IMR-90 (cell line): Measurements from ENCODE around the gene ZNF746. TPM values are rescaled to one million over a fixed set of nuclear protein-coding genes. Genes with fewer than 3 reads are reported as not detected.

Experiments
- ATAC-seq: fragments of 200-7000 bp; cut with Tn5 transposase; 2 replicates; pipeline ENCODE4 v1.9.1; 2020; ENCODE audit warnings: low read depth, mild to moderate bottlenecking, moderate library complexity
- BruUV-seq: library from RNA; stranded (reverse); fragments of 400-500 nt; replicated peaks from 2 replicates; lab custom pipeline; 2021; lab: Mats Ljungman, UMichigan
- CTCF ChIA-PET: fragments of 300-600 bp; formaldehyde crosslinking; extraction: SDS; loops from one replicate; lab custom pipeline; 2021; ENCODE audit warnings: antibody characterized with exemption; lab: Yijun Ruan, JAX
- POLR2A ChIA-PET: fragments of 300-600 bp; sonication (Branson Sonifier 250); formaldehyde crosslinking; loops from one replicate; lab custom pipeline; 2022; ENCODE audit warnings: antibody characterized with exemption; ENCODE audit not compliant: unreplicated experiment; lab: Charles Lee
- DNase-seq: peaks from one replicate; pipeline ENCODE4 v3.0.0; 2013
- H2AFZ ChIP-seq: replicated peaks from 2 replicates; pipeline ENCODE3; 2013; ENCODE audit warnings: low read length, mild to moderate bottlenecking; ENCODE audit not compliant: poor library complexity
- H2AK5ac ChIP-seq: 2 replicates; pipeline ENCODE4 v1.6.1; 2013; ENCODE audit warnings: low read depth, low read length, inconsistent platforms
- H2AK9ac ChIP-seq: replicated peaks from 2 replicates; pipeline ENCODE3; 2013; ENCODE audit warnings: mild to moderate bottlenecking, low read depth, low read length, moderate library complexity; ENCODE audit not compliant: poor library complexity
- H2BK120ac ChIP-seq: 2 replicates; pipeline ENCODE4 v1.6.1; 2013; ENCODE audit warnings: low read depth, low read length, inconsistent platforms
- H2BK15ac ChIP-seq: 3 replicates; pipeline ENCODE4 v1.6.1; 2013; ENCODE audit warnings: low read depth, low read length, inconsistent platforms
- H2BK20ac ChIP-seq: 2 replicates; pipeline ENCODE4 v1.6.1; 2013; ENCODE audit warnings: low read depth, mild to moderate bottlenecking, inconsistent platforms, low read length, moderate library complexity
- H2BK5ac ChIP-seq: 2 replicates; pipeline ENCODE4 v1.6.1; 2013; ENCODE audit warnings: mild to moderate bottlenecking, low read depth, low read length, inconsistent platforms; ENCODE audit not compliant: poor library complexity, severe bottlenecking
- H3K14ac ChIP-seq: replicated peaks from 2 replicates; pipeline ENCODE4 v1.6.1; 2013; ENCODE audit warnings: low read depth, low read length, inconsistent platforms
- H3K18ac ChIP-seq: 2 replicates; pipeline ENCODE4 v1.6.1; 2013; ENCODE audit warnings: low read depth, low read length, control low read depth
- H3K23ac ChIP-seq: 2 replicates; pipeline ENCODE4 v1.6.1; 2013; ENCODE audit warnings: low read depth, low read length, inconsistent platforms
- H3K27ac ChIP-seq: 2 replicates; pipeline ENCODE4 v1.5.1; 2013; ENCODE audit warnings: mild to moderate bottlenecking, control low read depth, low read length; ENCODE audit not compliant: insufficient read depth
- H3K27me3 ChIP-seq: 2 replicates; pipeline ENCODE4 v1.6.1; 2013; ENCODE audit warnings: low read length; ENCODE audit not compliant: control insufficient read depth, insufficient read depth
- H3K36me3 ChIP-seq: 2 replicates; pipeline ENCODE4 v1.6.1; 2013; ENCODE audit warnings: low read length, mixed read lengths; ENCODE audit not compliant: control insufficient read depth, insufficient read depth
- H3K4ac ChIP-seq: 2 replicates; pipeline ENCODE4 v1.6.1; 2013; ENCODE audit warnings: low read depth, low read length, inconsistent platforms
- H3K4me1 ChIP-seq: 2 replicates; pipeline ENCODE4 v1.6.1; 2013; ENCODE audit warnings: low read length, mixed read lengths; ENCODE audit not compliant: control insufficient read depth, insufficient read depth
- H3K4me2 ChIP-seq: 2 replicates; pipeline ENCODE4 v1.6.1; 2013; ENCODE audit warnings: low read depth, mild to moderate bottlenecking, control low read depth, low read length, moderate library complexity
- H3K4me3 ChIP-seq: 2 replicates; pipeline ENCODE4 v1.5.1; 2013; ENCODE audit warnings: low read depth, mild to moderate bottlenecking, control low read depth, low read length, moderate library complexity; ENCODE audit not compliant: insufficient read depth
- H3K56ac ChIP-seq: 2 replicates; pipeline ENCODE4 v1.6.1; 2013; ENCODE audit warnings: low read length, inconsistent platforms; ENCODE audit not compliant: insufficient read depth; ENCODE audit errors: extremely low read depth
- H3K79me1 ChIP-seq, 2 experiments: 2 replicates each; pipeline ENCODE4 v1.6.1; 2013; ENCODE audit warnings: low read length in 2 of 2, inconsistent platforms in 1 of 2, low read depth in 1 of 2
- H3K9ac ChIP-seq: 2 replicates; pipeline ENCODE4 v1.6.1; 2013; ENCODE audit warnings: low read depth, low read length, control low read depth
- H3K9me1 ChIP-seq: 2 replicates; pipeline ENCODE4 v1.6.1; 2013; ENCODE audit warnings: low read length, inconsistent platforms; ENCODE audit not compliant: insufficient read depth
- H3K9me3 ChIP-seq: 2 replicates; pipeline ENCODE4 v1.6.1; 2013; ENCODE audit warnings: low read length; ENCODE audit not compliant: control insufficient read depth, insufficient read depth
- H4K20me1 ChIP-seq: 2 replicates; pipeline ENCODE4 v1.6.1; 2013; ENCODE audit warnings: low read length, inconsistent platforms; ENCODE audit not compliant: insufficient read depth
- H4K5ac ChIP-seq: 2 replicates; pipeline ENCODE4 v1.6.1; 2013; ENCODE audit warnings: mild to moderate bottlenecking, low read depth, low read length, control low read depth
- H4K8ac ChIP-seq, 2 experiments: 2 replicates each; pipeline ENCODE4 v1.6.1; 2013; ENCODE audit warnings: low read depth in 2 of 2, low read length in 2 of 2, control low read depth in 1 of 2, inconsistent platforms in 1 of 2
- H4K91ac ChIP-seq: 2 replicates; pipeline ENCODE4 v1.6.1; 2013; ENCODE audit warnings: low read depth, low read length, inconsistent platforms; ENCODE audit not compliant: insufficient read depth
- BHLHE40 ChIP-seq: fragments of 150-350 bp; IDR thresholded peaks from 2 replicates; pipeline ENCODE4 v1.6.1; 2016; ENCODE audit warnings: mild to moderate bottlenecking, low read depth, low read length
- CEBPB ChIP-seq: IDR thresholded peaks from 2 replicates; pipeline ENCODE4 v1.6.1; 2012; ENCODE audit warnings: low read depth, low read length, improper control_type of control experiment
- CHD1 ChIP-seq: IDR thresholded peaks from 2 replicates; pipeline ENCODE4 v1.6.1; 2012; ENCODE audit warnings: low read depth, low read length, improper control_type of control experiment
- FOS ChIP-seq: fragments of 150-350 bp; IDR thresholded peaks from 2 replicates; pipeline ENCODE4 v1.6.1; 2016; ENCODE audit warnings: low read depth, low read length
- MAFK ChIP-seq: IDR thresholded peaks from 2 replicates; pipeline ENCODE4 v1.6.1; 2012; ENCODE audit warnings: low read depth, low read length, improper control_type of control experiment
- MAZ ChIP-seq: IDR thresholded peaks from 2 replicates; pipeline ENCODE4 v1.6.1; 2012; ENCODE audit warnings: low read depth, mild to moderate bottlenecking, low read length, improper control_type of control experiment, moderate library complexity, borderline replicate concordance
- MXI1 ChIP-seq: IDR thresholded peaks from 2 replicates; pipeline ENCODE4 v1.6.1; 2012; ENCODE audit warnings: low read depth, mild to moderate bottlenecking, low read length, moderate library complexity, borderline replicate concordance
- NFE2L2 ChIP-seq: fragments of 150-350 bp; IDR thresholded peaks from 2 replicates; pipeline ENCODE4 v1.6.1; 2016; ENCODE audit warnings: low read depth, mild to moderate bottlenecking, low read length
- RAD21 ChIP-seq: IDR thresholded peaks from 2 replicates; pipeline ENCODE4 v1.6.1; 2012; ENCODE audit warnings: low read length, improper control_type of control experiment
- RFX5 ChIP-seq: IDR thresholded peaks from 2 replicates; pipeline ENCODE4 v1.8.0; 2012; ENCODE audit warnings: low read depth, mild to moderate bottlenecking, low read length, moderate library complexity
- SMC3 ChIP-seq: fragments of 150-350 bp; IDR thresholded peaks from 2 replicates; pipeline ENCODE4 v1.6.1; 2016; ENCODE audit warnings: low read depth, mild to moderate bottlenecking, antibody characterized with exemption, low read length, moderate library complexity
- WGBS, 2 experiments: methylation state at CpG; one replicate each; pipeline versions ENCODE4 v1.1.5 to v1.1.7; 2013; ENCODE audit warnings: missing lambda C conversion rate in 2 of 2; ENCODE audit not compliant: insufficient read length in 1 of 2; ENCODE audit errors: extremely low coverage in 2 of 2; 5-methylcytosine and 5-hydroxymethylcytosine counted together
- dilution Hi-C: fragments of 300-500 bp; cut with HindIII; formaldehyde crosslinking; loops from one replicate; pipeline ENCODE4 v1.14.3; 2018; ENCODE audit warnings: low sequenced_read_pairs; ENCODE audit not compliant: unreplicated experiment
- in situ Hi-C: fragments of 300-500 bp; cut with MboI; formaldehyde crosslinking; loops from 3 replicates; pipeline ENCODE4 v1.14.3; 2019; ENCODE audit warnings: low sequenced_read_pairs, inconsistent platforms, mixed read lengths
- intact Hi-C: fragments of 100-400 bp; cut with micrococcal nuclease; formaldehyde crosslinking; loops from 2 replicates; pipeline ENCODE4 v1.10.0; 2022
- polyA plus RNA-seq, 3 experiments: library from polyadenylated mRNA; depleted of rRNA; stranded (reverse); fragments of >200 nt; gene quantifications; 2 replicates each; pipeline ENCODE4 v1.2.3, GENCODE V29; 2012; ENCODE audit warnings: low replicate concordance in 1 of 3
- total RNA-seq: library from RNA; depleted of rRNA; stranded (reverse); fragments of >200 nt; gene quantifications from 2 replicates; pipeline ENCODE4 v1.2.3, GENCODE V29; 2012
- TF ChIP-seq, protein P1 (sequence below): fragments of 150-350 bp; IDR thresholded peaks from 2 replicates; pipeline ENCODE4 v1.6.1; 2017; ENCODE audit warnings: mild to moderate bottlenecking, antibody characterized with exemption, low read length, low read depth
- TF ChIP-seq, protein P2 (sequence below): conservative IDR thresholded peaks from 2 replicates; pipeline ENCODE4 v1.5.1; 2012; ENCODE audit warnings: mild to moderate bottlenecking, low read depth, low read length, improper control_type of control experiment
- TF ChIP-seq, protein P3 (sequence below): fragments of 150-350 bp; IDR thresholded peaks from 2 replicates; pipeline ENCODE4 v1.6.1; 2016; ENCODE audit warnings: low read depth, mild to moderate bottlenecking, low read length, moderate library complexity, borderline replicate concordance

The ZNF746 gene
- total and polyA plus RNA-seq, 2 of the 4 experiments (the other 2 are of a cell fraction) = 6.6 to 8.4 TPM

DNA sequence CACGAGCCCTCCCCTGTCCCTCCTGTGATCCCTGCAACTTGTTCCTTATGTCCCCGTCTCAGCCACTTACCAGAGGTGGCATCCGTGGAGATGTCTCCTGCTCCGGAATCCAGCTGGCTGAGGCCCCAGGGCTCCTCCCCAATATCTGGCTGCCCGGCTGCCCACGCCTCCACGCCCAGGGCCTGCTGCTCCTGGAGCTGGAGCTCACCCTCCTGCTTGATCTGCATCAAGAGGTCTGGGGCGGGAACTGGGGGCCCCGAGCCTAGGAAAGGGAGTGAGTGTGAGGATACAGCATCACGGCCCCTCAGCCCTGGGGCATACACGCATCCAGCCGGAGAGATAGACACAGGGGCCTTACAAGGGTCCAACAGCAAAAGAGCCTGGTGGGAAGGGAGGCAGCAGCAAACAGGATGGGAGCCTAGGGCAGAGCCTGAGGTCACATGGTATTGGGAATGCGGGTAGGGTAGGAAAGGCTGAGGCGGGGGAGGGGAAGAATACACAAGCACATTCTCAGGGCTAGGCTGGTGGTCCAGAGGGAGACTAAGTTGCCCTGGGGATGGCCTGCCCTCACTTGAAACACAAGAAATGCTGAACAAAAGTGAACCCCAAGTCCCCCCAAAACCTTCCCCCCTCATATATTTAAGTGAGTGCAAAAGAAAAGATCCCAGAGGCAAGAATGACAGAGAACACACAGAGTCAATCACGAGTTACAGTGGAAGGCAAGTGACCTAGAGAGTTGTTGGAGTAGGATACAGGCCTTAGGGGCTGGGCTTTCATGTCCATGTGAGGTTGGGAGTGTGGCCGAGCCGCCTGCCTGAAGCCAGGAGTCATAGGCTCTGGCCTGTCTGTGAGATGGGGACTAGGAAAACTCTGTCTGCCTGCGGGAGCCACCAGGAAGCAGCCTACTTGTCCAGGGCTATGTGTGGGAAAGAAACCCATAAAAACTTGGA, 19.8 kb downstream of the ZNF746 start:
- H3K14ac ChIP-seq = no peak overlapping the region
- no peak overlapping the region for H3K4me2 ChIP-seq
- peaks cover 2% of the 10 kb centered on the region; the same call in 1 of the 2 replicates for H3K9me3 ChIP-seq
- no peaks in the 10 kb centered on the region for H3K9me1 ChIP-seq
- POLR2A ChIA-PET = no interaction called here
- in situ Hi-C loops = no loop called here
- DNase-seq (no peak), ATAC-seq (no peak)
- peaks cover 55% of the 10 kb centered on the region for H3K36me3 ChIP-seq
- no peaks in the 10 kb centered on the region for H3K4me1 ChIP-seq
- WGBS, 2 experiments = 40% methylated on average over 1 of the region's 18 CpGs; no CpG with 5 or more reads in 1 of the 2 experiments
- no peak overlapping the region for H2BK5ac ChIP-seq
- no peak overlapping the region for H2BK20ac ChIP-seq
- dilution Hi-C loops = no loop called here
- H2AFZ ChIP-seq = no peak overlapping the region
- CTCF ChIA-PET = no interaction called here
- peaks cover 8 to 17% of the 10 kb centered on the region in 2 experiments for H3K79me1 ChIP-seq
- no TSS peak for BruUV-seq
- H2BK15ac ChIP-seq = no peak overlapping the region
- no peak overlapping the region for H4K8ac ChIP-seq
- no peak overlapping the region for H3K23ac ChIP-seq
- H3K27ac ChIP-seq = no peak overlapping the region
- no peaks in the 10 kb centered on the region for H4K20me1 ChIP-seq
- no peak overlapping the region for H3K9ac ChIP-seq
- H2AK5ac ChIP-seq = no peak overlapping the region
- H3K4ac ChIP-seq = no peak overlapping the region
- no peak overlapping the region for H3K4me3 ChIP-seq
- no peak overlapping the region for H2AK9ac ChIP-seq
- H3K18ac ChIP-seq = no peak overlapping the region
- no peak overlapping the region for H4K91ac ChIP-seq
- H4K5ac ChIP-seq = no peak overlapping the region
- H3K27me3 ChIP-seq = no peaks in the 10 kb centered on the region
- no peak overlapping the region for H2BK120ac ChIP-seq
- H3K56ac ChIP-seq = no peak overlapping the region
- intact Hi-C loops = no loop called here
- TF ChIP-seq RFX5 = no peak
- no peak for TF ChIP-seq RAD21
- TF ChIP-seq SMC3 = no peak
- TF ChIP-seq CHD1 = no peak
- no peak for TF ChIP-seq MAZ
- TF ChIP-seq, protein P1, sequence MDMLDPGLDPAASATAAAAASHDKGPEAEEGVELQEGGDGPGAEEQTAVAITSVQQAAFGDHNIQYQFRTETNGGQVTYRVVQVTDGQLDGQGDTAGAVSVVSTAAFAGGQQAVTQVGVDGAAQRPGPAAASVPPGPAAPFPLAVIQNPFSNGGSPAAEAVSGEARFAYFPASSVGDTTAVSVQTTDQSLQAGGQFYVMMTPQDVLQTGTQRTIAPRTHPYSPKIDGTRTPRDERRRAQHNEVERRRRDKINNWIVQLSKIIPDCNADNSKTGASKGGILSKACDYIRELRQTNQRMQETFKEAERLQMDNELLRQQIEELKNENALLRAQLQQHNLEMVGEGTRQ = no peak
- TF ChIP-seq FOS = no peak
- TF ChIP-seq, protein P2, sequence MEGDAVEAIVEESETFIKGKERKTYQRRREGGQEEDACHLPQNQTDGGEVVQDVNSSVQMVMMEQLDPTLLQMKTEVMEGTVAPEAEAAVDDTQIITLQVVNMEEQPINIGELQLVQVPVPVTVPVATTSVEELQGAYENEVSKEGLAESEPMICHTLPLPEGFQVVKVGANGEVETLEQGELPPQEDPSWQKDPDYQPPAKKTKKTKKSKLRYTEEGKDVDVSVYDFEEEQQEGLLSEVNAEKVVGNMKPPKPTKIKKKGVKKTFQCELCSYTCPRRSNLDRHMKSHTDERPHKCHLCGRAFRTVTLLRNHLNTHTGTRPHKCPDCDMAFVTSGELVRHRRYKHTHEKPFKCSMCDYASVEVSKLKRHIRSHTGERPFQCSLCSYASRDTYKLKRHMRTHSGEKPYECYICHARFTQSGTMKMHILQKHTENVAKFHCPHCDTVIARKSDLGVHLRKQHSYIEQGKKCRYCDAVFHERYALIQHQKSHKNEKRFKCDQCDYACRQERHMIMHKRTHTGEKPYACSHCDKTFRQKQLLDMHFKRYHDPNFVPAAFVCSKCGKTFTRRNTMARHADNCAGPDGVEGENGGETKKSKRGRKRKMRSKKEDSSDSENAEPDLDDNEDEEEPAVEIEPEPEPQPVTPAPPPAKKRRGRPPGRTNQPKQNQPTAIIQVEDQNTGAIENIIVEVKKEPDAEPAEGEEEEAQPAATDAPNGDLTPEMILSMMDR = no peak
- no peak for TF ChIP-seq BHLHE40
- TF ChIP-seq NFE2L2 = no peak
- TF ChIP-seq, protein P3, sequence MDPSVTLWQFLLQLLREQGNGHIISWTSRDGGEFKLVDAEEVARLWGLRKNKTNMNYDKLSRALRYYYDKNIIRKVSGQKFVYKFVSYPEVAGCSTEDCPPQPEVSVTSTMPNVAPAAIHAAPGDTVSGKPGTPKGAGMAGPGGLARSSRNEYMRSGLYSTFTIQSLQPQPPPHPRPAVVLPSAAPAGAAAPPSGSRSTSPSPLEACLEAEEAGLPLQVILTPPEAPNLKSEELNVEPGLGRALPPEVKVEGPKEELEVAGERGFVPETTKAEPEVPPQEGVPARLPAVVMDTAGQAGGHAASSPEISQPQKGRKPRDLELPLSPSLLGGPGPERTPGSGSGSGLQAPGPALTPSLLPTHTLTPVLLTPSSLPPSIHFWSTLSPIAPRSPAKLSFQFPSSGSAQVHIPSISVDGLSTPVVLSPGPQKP = no peak
- no peak for TF ChIP-seq CEBPB
- no peak for TF ChIP-seq MXI1
- TF ChIP-seq MAFK = no peak
